B cell (primary cell): ENCODE measurements around the gene PRDM5.

Experiments used
- CTCF ChIP-seq: fragments of 200-600 bp; IDR thresholded peaks from one replicate; pipeline ENCODE4 v1.8.0; 2022; ENCODE audit warnings: antibody characterized with exemption, mild to moderate bottlenecking
- EZH2 ChIP-seq: IDR thresholded peaks from 2 replicates; pipeline ENCODE4 v1.6.1; 2012; ENCODE audit warnings: borderline replicate concordance, low read depth, mild to moderate bottlenecking, moderate library complexity, low read length; ENCODE audit not compliant: insufficient read depth, poor library complexity, severe bottlenecking

- no peak for TF ChIP-seq CTCF
- no peak for TF ChIP-seq EZH2
These were observed 60.7 kb downstream of the PRDM5 start for GRCh38 chr4:120861852-120862251.
